ENCODE results near the gene GMCL1.
"Not testable (repeated sequence)": the region's sequence is repeated elsewhere in the genome, so short reads cannot be mapped to it uniquely, and the experiment has no call there.

The GMCL1 gene

GRCh38 chr2:69848186-69848790 lies 18.8 kb downstream of the GMCL1 start:
- DNase-seq (ENCODE audit: low read depth): no peak

GRCh38 chr2:69858261-69858660 lies 28.8 kb downstream of the GMCL1 start:
- no peak for DNase-seq (ENCODE audit: low read depth)

- DNase-seq (ENCODE audit: low read depth): no peak
These were observed 33.8 kb downstream of the GMCL1 start for GRCh38 chr2:69863298-69863697.

GRCh38 chr2:69888451-69888850 lies 59.0 kb downstream of the GMCL1 start:
- no peak for DNase-seq (ENCODE audit: low read depth)

- DNase-seq (ENCODE audit: low read depth): no peak
These were observed 59.8 kb downstream of the GMCL1 start for GRCh38 chr2:69889302-69889701.

- DNase-seq (ENCODE audit: low read depth): no peak
These were observed 61.4 kb downstream of the GMCL1 start for GRCh38 chr2:69890881-69891280.

GRCh38 chr2:69892838-69893424 lies 63.5 kb downstream of the GMCL1 start:
- not testable (repeated sequence) for DNase-seq (ENCODE audit: low read depth)

- DNase-seq (ENCODE audit: low read depth): peak; percentile 67
These were observed 64.5 kb downstream of the GMCL1 start, which contains the start of gene SNRNP27 for GRCh38 chr2:69893684-69894551. TSS of gene SNRNP27 (plus strand) at chr2:69893956. CDS start at chr2:69893985, 29 bp downstream.

- DNase-seq (ENCODE audit: low read depth): not testable (repeated sequence)
These were observed 65.3 kb downstream of the GMCL1 start for GRCh38 chr2:69894737-69895136.

- no peak for DNase-seq (ENCODE audit: low read depth)
These were observed 72.9 kb downstream of the GMCL1 start for GRCh38 chr2:69902213-69902922.

GRCh38 chr2:69907216-69907615 lies 77.8 kb downstream of the GMCL1 start:
- no peak for DNase-seq (ENCODE audit: low read depth)

GRCh38 chr2:69911985-69912563 lies 82.6 kb downstream of the GMCL1 start:
- DNase-seq (ENCODE audit: low read depth): no peak

- no peak for DNase-seq (ENCODE audit: low read depth)
These were observed 84.9 kb downstream of the GMCL1 start for GRCh38 chr2:69914164-69914949.

GRCh38 chr2:69914950-69915945 lies 85.8 kb downstream of the GMCL1 start, which contains the start of gene MXD1:
TSS of gene MXD1 (plus strand) at chr2:69915109. CDS start at chr2:69915331, 222 bp downstream.
- DNase-seq (ENCODE audit: low read depth): peak; percentile 100

GRCh38 chr2:69916106-69916505 lies 86.6 kb downstream of the GMCL1 start:
- DNase-seq (ENCODE audit: low read depth): no peak

- no peak for DNase-seq (ENCODE audit: low read depth)
These were observed 88.4 kb downstream of the GMCL1 start for GRCh38 chr2:69917852-69918251.

GRCh38 chr2:69918401-69918800 lies 88.9 kb downstream of the GMCL1 start:
- no peak for DNase-seq (ENCODE audit: low read depth)

- no peak for DNase-seq (ENCODE audit: low read depth)
These were observed 93.7 kb downstream of the GMCL1 start for GRCh38 chr2:69923116-69923515.

- DNase-seq (ENCODE audit: low read depth): no peak
These were observed 97.5 kb downstream of the GMCL1 start for GRCh38 chr2:69926849-69927515.
